Rectal smooth muscle tissue (tissue), 1 donor: ENCODE data around the gene CEBPG.

ENCODE experiments used
- H3K27ac ChIP-seq: one replicate; pipeline ENCODE4 v1.7.0; 2013; ENCODE audit warnings: low read depth, low read length, inconsistent platforms
- H3K27me3 ChIP-seq: one replicate; pipeline ENCODE4 v1.7.0; 2013; ENCODE audit warnings: low read length; ENCODE audit not compliant: control insufficient read depth, insufficient read depth
- H3K36me3 ChIP-seq: one replicate; pipeline ENCODE4 v1.7.0; 2013; ENCODE audit warnings: low read length; ENCODE audit not compliant: control insufficient read depth, insufficient read depth
- H3K4me1 ChIP-seq: one replicate; pipeline ENCODE4 v1.7.0; 2013; ENCODE audit warnings: low read length; ENCODE audit not compliant: control insufficient read depth, insufficient read depth
- H3K4me3 ChIP-seq: one replicate; pipeline ENCODE4 v1.7.0; 2013; ENCODE audit warnings: low read length
- H3K9ac ChIP-seq: one replicate; pipeline ENCODE4 v1.7.0; 2013; ENCODE audit warnings: low read length

CEBPG gene

DNA sequence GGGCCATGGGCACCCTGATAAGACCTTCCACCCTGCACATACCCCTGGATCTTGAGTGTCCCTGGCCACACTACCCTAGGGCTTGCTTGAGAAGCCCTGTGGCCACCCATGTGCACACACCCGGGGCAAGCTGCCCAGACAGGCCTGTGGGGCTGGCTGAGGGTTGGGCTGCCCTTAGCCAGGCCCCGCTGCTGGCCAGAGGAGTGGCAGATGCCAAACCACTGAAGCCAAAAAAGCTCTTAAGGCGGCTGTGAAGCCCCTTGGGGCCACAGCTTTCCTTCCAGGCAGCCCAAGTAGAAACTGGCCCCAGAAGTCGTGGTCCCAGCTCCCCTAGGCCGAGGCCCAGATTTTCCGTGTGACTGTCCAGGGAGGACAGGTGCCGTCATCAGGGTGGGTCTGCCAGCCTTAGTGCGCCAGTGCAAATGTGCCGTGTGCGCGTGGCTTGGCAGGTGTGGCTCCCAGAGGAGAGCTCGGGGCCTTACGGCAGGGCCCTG, 14.8 kb downstream of the CEBPG start:
- Histone ChIP-seq H3K9ac (no peak overlapping the region), H3K4me1 (peaks cover 26% of the 10 kb centered on the region), H3K27ac (no peak overlapping the region), H3K27me3 (no peaks in the 10 kb centered on the region), H3K36me3 (no peaks in the 10 kb centered on the region), H3K4me3 (no peak overlapping the region)

DNA sequence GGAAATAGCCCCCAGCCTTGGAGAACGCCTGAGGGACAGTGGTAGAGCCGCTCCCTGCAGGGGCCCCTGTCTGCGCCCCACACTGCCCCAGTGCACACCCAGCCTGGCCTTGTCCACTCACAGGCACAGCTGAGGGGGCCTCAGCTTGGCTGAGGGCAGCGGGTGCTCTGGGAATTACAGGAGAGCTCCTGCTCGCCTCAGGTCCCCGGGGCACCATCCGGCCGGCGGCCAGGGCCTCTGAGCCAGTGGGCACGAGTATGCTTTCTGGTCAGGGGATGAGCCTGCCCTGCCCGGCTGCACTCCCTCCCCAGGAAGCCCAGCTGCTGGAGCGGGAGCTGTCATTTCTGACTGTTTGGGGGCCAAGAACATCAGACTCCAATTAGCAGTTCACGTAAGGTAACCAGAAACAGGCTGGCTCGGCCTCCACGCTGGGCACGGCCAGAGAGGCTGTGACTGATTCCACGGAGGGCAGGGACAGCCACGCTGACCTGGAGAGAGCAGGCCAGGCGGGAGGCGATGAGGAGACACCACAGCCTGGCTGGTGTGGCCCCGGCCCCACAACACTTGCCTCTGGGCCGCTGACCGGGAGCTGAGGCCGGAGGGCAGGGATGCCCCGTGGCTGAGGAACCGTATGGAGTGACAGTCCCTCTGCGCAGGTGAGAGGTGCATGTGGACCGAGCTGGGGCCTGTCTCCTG, 15.4 kb downstream of the CEBPG start:
- no peaks in the 10 kb centered on the region for H3K36me3 ChIP-seq
- H3K9ac ChIP-seq: no peak overlapping the region
- peak overlapping the region; percentile 73 for H3K27ac ChIP-seq
- no peak overlapping the region for H3K4me3 ChIP-seq
- H3K27me3 ChIP-seq: no peaks in the 10 kb centered on the region
- H3K4me1 ChIP-seq: peaks cover 26% of the 10 kb centered on the region

DNA sequence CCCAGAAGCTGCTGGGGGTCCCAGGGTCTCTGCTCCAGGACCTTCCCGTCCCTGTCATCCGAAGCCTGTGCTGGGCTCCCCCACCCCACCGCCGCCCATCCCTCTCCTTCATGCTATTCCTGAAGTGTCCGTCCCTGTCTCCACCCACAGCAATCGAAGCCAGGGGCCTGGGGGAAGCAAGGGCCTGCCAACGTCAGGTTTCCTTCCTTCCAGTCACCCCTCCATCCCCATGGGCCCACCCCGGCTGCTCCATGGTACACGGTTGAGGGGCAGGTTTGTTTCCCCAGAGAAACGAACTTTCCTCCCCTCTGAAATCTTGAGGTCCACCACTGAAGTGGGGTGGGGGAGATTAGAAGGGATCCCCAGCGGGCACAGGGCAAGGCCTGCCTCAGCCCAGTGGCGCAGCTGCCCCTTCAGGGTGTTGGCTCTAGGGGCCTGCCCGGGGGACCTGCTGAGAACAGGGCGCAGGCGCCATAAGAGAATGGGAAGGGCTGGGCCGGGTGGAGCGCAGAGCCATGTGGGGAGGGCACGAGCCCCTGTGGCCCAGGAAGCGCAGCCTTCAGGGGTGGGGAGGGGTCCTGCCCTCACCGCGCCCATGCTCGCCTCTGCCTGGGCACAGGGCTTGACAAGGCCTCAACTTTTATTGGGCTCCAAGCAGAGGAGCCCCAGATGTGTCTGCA, 16.1 kb downstream of the CEBPG start:
- peak overlapping the region; percentile 73 for H3K27ac ChIP-seq
- no peak overlapping the region for H3K9ac ChIP-seq
- no peak overlapping the region for H3K4me3 ChIP-seq
- H3K4me1 ChIP-seq: peaks cover 26% of the 10 kb centered on the region
- no peaks in the 10 kb centered on the region for H3K27me3 ChIP-seq
- H3K36me3 ChIP-seq: no peaks in the 10 kb centered on the region

DNA sequence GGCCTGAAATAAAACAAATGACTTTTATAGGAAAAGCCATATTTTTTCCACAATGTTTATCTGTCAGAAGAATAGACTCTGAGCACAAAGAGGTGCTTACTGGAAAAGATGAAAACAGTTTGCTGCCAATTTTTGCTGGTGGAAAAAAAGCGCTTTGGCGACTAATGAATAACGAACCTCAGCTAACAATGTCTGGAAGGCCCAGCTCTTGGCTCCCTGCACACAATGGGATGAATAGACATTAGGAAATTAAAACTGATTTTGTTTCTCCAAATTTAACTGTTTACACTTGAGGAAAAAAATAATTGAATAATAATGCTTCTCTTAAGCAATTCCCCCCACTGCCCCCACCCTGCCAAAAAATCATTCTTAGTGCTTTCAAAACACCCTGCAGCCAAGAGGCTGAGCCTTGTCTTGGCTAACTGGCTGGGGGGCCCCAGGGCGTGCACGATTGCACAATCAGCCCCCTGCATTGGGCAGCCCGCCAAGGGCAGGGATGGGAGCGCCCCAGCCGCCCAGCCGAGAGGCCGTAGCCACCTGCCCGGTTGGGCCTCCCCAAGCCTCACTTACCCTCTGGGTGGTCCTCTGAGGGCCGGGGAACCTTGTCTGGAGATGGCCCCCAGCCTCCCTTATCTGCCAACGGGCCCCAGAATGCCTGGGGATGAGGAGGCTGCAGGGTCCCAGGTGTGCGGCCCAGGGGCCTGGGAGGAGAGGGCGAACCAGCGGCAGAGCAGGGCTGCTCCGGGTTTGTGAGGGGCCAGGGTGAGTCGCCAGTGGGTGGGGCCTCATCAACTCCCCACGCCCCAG, 16.8 kb downstream of the CEBPG start:
- Histone ChIP-seq H3K27me3 (no peaks in the 10 kb centered on the region), H3K9ac (no peak overlapping the region), H3K4me1 (peaks cover 26% of the 10 kb centered on the region), H3K4me3 (no peak overlapping the region), H3K36me3 (no peaks in the 10 kb centered on the region), H3K27ac (peak overlapping the region; percentile 73)

DNA sequence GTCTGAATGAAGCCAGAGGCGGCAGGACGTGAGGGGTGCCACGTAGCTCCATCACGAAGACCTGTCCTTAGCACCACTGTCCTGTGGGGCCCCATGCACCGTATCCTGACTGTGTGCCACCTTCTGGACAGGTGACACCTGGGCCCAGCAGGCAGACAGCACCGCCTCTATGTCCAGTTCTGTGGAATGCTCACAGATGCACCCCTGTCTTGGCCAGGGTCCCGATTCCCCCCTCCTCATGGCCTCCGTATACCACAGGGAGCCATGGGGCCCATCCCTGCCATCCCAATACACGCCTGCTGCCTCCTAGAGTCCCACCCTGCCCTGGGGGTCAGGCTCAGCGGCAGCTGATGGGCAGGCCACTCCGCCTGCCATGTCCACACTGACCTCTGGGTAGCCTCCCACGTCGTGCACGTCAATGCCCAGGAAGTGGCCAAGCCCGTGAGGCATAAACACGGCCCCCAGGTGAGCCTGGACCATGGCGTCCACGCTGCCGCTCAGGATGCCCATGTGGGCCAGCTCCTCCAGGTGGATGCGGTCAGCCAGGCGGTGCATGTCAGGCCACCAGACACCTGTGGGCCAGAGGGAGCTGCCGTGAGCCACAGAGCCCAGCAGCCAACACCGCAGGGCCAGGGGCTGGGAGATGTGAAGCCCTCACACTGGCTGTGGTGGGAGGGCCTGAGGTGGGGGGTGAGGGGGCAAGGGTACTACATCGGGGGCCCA, 17.6 kb downstream of the CEBPG start:
- Histone ChIP-seq H3K9ac (no peak overlapping the region), H3K4me1 (peaks cover 31% of the 10 kb centered on the region), H3K36me3 (no peaks in the 10 kb centered on the region), H3K27ac (no peak overlapping the region), H3K27me3 (no peaks in the 10 kb centered on the region), H3K4me3 (no peak overlapping the region)

DNA sequence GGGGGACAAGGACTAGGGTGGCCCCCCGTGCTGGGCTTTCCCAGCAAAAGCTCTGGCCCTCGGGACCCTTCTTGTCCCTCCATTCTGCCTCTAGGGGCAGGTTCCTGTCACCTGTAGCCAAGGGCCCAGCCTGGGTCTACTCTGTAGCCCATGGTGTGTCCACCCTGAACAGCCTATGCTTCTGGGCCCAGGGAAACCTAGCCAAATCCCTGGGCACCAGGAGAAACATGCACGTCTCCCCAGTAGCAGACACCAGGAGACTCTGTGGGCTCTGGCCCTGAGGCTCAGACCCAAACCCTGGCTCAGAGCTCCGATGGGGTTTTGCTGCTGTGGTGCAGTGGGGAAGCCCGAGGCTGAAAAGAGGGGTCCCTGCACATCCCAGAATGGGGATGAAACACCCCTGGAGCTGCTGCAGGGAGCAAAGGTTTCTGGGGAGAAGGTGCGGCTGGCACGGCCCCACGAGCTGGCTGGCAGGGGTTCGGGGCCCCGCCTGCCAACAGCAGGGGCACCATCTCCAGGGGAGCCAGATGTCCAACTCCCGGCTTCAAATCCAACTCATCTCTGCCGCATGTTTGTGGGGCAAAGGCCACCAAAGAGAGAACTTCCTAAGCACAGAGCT, 18.2 kb downstream of the CEBPG start:
- Histone ChIP-seq H3K4me1 (peaks cover 32% of the 10 kb centered on the region), H3K4me3 (no peak overlapping the region), H3K9ac (no peak overlapping the region), H3K27ac (no peak overlapping the region), H3K27me3 (no peaks in the 10 kb centered on the region), H3K36me3 (no peaks in the 10 kb centered on the region)

DNA sequence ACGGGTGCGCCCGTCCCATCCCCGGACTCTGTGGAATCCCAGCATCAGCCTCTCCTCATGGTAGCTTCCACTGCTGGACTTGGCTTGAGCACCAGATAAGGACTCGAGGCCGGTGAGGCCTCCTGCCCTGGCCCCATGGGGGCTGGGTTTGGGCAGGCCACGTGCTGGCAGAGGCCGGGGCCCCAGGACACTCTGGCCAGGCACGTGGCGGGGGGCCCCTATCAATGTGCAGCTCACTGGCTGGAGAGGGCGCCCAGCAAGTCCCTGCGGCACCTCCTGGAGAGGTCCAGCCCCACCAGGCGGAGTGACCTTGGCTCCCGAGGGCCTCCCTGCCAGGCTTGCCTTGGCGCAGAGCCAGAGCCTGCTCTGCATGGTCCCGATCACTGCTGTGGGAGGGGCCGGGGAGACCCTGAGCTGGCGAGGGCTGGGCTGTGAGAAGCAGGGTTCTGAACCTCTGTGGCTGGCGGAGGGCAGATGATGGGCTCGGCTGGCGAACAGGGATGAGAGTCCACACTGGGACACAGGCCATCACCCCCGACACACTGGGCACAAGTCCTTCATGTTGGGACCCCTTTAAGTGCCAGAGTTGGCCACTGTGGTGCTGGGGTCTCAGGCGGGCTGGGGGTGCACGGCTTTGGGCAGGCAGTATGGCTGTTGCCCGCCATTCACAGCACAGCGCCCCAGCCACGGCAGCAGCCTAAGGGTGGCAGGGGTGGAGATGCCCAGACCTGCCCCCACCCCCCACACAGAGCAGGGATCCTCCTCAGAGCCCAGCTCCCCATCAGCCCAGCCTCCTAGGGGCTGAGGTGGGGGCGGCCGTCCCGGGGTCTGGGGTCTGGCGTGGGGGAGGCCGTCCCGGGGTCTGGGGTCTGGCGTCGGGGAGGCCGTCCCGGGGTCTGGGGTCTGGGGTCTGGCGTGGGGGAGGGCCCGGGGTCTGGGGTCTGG, 19.1 kb downstream of the CEBPG start:
- no peaks in the 10 kb centered on the region for H3K27me3 ChIP-seq
- H3K4me1 ChIP-seq: peaks cover 32% of the 10 kb centered on the region
- no peak overlapping the region for H3K9ac ChIP-seq
- no peaks in the 10 kb centered on the region for H3K36me3 ChIP-seq
- H3K27ac ChIP-seq: no peak overlapping the region
- no peak overlapping the region for H3K4me3 ChIP-seq

DNA sequence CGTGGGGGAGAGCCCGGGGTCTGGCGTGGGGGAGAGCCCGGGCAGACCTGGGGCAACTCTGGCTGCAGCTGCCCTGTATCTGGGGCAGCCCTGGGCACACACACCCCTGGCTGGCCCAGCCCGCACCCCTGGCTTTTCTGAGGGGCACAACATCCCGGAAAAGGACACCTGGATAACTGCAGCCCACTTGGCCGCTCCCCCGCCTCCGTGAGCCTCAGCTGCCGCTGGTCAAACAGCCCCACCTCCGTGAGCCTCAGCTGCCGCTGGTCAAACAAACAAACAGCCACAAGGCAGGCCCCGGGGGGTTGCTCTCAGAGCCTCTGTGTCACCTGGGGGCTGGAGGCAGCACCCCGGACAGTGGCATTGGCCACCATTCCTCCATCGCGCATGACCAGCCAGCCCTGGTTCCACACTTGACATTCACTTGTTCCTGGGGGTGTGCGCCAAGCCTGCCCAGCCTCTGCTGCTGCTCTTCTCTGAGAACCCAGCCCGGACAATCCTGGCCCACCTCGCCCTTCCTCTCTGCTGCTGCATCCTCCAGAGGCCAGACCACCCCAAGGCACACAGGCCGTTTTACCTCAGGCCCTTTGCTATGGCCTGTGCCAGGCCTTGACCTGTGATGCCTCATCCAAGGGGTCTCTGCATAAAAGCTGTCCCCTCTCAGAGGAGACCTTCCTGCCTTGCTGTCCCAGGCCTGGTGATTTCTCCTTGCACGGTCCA, 19.9 kb downstream of the CEBPG start:
- H3K9ac ChIP-seq: no peak overlapping the region
- no peaks in the 10 kb centered on the region for H3K36me3 ChIP-seq
- peaks cover 32% of the 10 kb centered on the region for H3K4me1 ChIP-seq
- no peaks in the 10 kb centered on the region for H3K27me3 ChIP-seq
- no peak overlapping the region for H3K27ac ChIP-seq
- H3K4me3 ChIP-seq: no peak overlapping the region

DNA sequence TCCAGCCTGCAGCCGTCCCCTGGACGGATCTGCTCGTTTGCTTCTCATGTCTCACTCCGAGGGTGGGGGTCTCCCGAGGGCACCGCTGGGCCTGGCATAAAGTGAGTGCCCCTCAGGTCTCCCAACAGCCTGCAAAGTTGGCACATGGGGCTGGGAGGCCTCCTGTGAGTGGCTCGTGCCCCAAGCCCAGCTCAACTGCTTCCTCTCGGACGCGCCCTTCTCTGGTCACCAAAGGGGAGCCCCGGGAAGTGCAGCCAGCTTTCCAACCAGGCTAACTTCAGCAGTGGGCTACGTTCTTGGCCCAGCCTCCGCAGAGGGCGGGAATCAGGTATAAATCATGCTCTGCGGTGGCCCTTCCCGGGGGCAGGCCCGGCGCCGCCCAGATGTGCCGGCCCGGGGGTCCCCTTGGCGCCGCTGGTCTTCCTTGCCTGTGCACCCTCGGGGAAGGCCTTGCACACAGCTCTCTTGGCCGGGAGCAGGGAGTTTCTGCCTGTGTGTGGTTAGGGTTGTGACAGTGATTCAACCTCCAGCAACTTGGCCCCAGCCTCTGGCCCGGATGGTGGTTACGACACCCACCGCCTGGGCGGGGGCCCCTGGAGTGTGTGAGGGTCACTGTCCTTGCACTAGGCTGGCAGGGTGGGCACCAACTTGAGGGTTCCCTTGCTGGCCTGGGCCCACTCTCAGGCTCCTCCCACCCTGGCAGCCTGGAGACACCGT, 20.7 kb downstream of the CEBPG start:
- Histone ChIP-seq H3K9ac (no peak overlapping the region), H3K4me3 (no peak overlapping the region), H3K36me3 (no peaks in the 10 kb centered on the region), H3K4me1 (peaks cover 27% of the 10 kb centered on the region), H3K27ac (no peak overlapping the region), H3K27me3 (no peaks in the 10 kb centered on the region)

DNA sequence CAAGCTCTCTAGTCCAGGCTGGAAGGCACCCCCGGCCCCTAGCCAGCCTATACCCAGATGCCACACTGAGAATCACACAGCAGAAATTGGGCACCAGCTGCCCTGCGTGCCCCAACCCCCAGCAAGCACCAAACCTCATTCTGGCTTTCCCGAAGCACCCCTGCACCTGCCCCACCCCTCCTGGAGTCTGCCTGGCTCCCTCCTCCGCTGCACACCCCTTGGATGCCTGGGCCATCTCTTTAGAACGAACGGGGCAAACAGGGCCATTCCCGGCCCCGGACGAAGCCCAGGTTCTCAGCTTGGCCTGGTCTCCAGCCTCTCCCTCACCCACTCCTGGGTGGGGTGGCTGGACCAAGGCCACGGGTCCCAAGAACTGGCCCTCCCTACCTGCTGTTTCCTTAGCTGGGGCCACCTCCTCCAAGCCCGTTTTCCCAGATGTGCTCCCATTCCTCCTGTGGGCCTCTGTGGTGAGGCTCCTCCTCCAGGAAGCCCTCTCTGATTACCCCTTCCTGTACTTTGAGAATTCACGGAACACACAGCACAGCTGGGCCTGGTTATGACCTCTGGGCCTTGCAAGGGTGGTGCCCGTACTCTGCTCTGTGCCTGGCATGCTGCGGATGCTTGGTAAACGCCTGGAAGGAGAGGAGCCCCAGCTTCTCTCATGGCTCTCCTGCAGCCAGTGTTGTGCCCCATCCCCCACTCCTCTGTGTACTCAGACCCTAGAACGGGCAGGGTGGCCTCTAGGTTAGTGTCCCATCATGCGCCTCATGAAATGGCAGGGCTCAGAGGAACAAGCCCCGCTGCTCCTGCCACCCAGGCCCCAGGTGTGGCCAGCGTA, 21.4 kb downstream of the CEBPG start:
- Histone ChIP-seq H3K36me3 (no peaks in the 10 kb centered on the region), H3K27me3 (no peaks in the 10 kb centered on the region), H3K27ac (no peak overlapping the region), H3K4me3 (no peak overlapping the region), H3K4me1 (peaks cover 19% of the 10 kb centered on the region), H3K9ac (no peak overlapping the region)
